HG03520 (cell line): ENCODE data around the gene ITSN1.

ENCODE experiments used
- ATAC-seq: cut with Tn5 transposase; IDR thresholded peaks from one replicate; pipeline ENCODE4 v1.9.1; 2021; ENCODE audit warnings: mild to moderate bottlenecking, moderate library complexity; ENCODE audit not compliant: unreplicated experiment

Gene ITSN1

GRCh38 chr21:33881689-33882440 lies 239.6 kb downstream of the ITSN1 start:
- no peak for ATAC-seq

DNA sequence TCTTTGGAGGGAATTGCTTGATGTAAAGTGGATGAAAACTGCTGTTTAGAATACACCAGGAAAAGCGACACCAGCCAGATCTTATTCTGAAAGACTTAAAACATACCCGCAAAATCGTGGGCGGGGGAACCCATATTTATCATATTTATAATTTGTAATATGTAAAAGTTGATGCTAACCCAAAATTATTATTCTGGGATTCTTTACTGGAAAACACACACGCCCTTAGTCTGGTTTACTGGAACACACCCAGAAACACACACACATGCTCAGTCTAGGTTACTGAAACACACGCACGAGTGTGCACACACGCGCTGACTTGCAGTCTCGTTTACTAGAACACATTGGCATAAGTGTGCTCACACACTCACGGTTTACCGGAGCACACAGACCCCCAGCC lies 240.8 kb downstream of the ITSN1 start:
- ATAC-seq: no peak

GRCh38 chr21:33884376-33885171 lies 242.3 kb downstream of the ITSN1 start:
- ATAC-seq: no peak

GRCh38 chr21:33885172-33885514 lies 242.8 kb downstream of the ITSN1 start:
- ATAC-seq: no peak

DNA sequence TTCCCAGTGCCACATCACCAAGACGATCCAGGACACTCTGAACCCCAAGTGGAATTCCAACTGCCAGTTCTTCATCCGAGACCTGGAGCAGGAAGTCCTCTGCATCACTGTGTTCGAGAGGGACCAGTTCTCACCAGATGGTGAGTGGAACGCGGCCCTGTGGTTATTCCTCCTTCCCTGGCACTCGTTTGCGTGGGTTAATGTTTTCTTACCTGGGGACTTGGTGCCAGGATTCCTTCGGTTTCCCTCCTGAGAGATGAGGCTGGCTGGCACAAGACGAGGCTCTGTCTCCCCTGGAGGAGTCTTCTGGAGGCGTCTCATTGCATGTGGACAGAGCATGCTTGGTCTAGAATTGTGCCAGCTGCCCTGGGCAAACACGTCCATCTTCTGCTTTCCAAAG lies 244.0 kb downstream of the ITSN1 start:
- no peak for ATAC-seq

GRCh38 chr21:33890187-33890586 lies 247.9 kb downstream of the ITSN1 start:
- ATAC-seq: no peak

GRCh38 chr21:33892853-33893252 lies 250.6 kb downstream of the ITSN1 start:
- ATAC-seq: no peak

GRCh38 chr21:33893917-33894316 lies 251.6 kb downstream of the ITSN1 start:
- ATAC-seq: no peak

DNA sequence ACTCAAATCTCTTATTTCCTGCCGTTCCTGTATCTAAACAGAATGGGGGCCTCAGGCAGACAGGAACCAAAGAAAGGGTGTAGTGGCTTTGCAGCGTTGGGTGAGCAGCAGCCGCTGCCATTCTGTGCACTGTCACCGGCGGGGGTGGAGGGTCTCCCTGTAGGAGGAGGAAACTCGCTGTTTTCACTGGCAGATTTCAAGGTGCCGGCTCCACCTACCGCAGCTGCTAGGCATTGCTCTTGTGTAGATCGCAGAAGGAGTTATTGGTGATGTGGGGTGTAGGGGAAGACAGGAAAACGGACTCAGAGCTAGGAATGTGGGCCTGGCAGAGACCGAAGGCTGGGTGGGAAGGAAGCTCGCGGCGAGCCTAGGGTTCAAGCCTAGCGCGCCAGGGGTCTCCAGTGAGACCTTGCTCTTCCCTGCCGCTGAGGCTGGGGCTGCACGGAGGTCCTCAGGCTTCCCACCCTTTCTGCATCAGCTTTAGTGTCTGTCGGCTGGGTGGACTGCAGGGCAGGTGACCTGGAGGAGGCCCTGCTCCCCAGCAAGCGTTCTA lies 252.5 kb downstream of the ITSN1 start:
- ATAC-seq: no peak

GRCh38 chr21:33895356-33895755 lies 253.1 kb downstream of the ITSN1 start:
- ATAC-seq: no peak

DNA sequence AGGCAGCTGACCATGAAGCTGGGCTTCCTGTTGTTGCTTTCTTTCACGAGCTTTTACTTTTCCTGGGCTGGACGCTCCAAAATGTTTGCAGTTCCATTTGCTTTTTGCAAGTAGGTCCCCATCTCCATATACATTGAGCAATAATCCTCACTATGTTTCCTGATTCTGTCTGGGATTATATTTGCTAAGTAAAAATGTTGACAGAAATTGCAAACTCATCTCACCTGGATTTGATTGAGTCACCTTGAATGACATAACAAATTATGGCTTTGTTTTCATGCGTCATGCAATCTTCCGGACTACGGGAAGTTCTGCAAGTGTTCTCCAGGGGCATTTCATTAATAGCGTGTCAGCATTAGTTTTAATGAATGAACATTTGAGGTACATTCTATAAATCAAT lies 254.4 kb downstream of the ITSN1 start:
- no peak for ATAC-seq

- no peak for ATAC-seq
These were observed 254.8 kb downstream of the ITSN1 start for GRCh38 chr21:33897098-33897497.

DNA sequence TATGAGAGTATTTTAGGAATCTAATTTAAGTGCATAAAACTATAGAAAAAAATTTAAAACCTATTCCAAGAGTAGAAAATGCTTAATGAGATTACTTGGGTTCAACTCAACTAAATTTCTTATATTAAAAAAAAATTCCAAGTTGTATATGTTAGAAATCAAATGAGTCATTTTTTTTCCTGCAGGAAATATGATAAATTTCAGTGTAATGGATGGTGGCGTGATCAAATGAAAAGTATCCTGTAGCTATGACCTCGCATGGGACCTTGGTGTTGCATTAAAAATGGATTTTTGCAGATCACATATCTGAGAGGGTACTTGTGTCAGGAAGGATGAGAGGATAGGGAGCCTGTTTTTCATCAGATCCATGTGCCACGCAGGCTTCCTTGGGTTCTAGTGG lies 255.4 kb downstream of the ITSN1 start:
- no peak for ATAC-seq

GRCh38 chr21:33898586-33898985 lies 256.3 kb downstream of the ITSN1 start:
- no peak for ATAC-seq

DNA sequence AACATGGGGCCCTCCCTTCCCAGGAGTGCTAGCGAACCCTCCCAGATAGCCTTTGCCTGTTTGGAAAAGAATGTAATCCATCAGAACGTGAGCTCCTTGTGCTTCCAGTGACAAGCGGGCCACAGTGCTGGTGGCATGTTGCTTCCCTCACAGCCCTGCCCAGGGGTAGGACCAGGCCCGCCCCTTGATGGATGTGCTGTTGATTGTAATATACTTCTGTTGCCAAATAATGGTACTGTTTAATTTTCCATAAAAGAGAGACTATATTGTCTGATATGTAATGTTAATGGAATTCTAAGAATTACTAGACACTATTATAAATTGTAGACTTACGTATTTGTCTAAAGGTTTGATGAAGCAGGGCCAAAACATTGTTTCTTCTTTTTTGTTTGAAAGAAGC lies 256.9 kb downstream of the ITSN1 start:
- ATAC-seq: no peak

DNA sequence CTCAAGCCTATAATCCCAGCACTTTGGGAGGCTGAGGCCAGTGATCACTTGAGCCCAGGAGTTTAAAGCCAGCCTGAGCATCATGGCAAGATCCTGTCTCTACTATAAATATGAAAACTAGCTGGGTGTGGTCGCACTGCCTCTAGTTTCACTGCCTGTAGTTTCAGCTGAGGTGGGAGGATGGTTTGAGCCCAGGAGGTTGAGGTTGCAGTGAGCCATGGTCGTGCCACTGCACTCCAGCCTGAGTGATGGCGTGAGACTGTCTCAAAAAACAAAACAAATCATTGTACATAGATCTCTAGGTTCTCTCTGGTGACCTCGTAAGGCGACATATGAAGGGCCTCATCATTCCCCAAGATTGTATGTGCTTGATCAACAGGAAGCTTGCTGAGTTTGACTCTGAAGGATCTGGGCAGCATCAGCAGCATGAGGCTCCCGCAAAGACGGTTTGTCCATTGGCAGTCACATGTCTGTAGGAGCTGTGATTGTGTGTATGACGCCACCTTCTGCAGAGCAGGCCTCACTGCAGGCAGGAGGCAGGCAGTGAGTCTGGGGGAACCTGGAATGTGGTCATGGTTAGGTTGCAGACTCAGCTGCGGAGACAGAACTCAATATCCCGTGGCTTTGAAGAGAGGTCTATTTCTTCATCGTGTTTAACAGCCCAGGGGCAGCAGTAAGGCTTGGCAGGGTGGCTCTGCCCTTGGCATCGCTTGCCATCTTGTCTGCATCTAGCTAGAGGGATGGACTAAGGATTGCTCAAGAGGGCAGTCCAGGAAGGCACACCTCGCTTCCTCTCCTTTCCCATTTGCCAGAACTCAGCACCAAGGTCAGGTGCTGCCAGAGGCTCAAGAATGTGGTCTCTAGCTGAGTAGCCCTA lies 259.3 kb downstream of the ITSN1 start:
- ATAC-seq: no peak

- ATAC-seq: no peak
These were observed 260.0 kb downstream of the ITSN1 start for GRCh38 chr21:33902349-33902748.

DNA sequence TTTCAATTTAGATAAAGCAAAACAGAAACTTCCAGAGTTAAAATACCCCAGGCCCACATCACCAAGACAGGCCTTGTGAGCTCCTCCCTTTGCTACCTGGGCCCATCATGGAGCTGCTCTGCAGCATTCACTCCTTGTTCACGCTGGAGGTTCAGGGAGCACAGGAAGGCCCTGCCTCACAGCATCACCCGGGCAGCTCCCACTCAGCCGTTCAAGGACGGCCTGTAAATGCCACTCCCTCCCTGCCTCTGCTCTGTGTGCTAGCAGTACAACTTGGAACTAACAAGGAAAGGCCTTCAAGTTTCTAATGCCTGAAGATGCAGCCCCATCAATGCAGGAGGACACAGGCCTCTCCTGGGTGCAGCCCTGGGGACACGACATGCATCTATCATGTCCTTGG lies 261.7 kb downstream of the ITSN1 start:
- ATAC-seq: no peak

- no peak for ATAC-seq
These were observed 266.5 kb downstream of the ITSN1 start for GRCh38 chr21:33908760-33909159.

DNA sequence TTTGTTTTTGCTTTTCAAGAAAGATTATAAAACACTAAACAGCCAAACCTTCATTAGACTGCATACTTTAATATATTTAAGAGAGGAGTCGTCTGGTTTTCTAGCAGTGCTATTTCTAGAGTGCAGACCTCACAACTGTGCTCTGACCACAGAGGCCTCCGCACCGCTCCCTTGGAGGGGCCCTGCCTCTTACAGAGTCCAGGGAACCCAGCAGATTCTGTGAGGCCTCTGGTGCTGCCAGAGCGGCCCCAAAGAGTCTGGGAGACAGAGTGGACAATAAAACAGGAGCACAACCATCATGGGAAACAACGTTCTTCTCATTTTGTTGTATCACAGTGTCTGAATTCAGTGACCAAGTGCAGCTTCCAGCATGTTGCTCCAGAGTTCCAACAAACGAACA lies 267.5 kb downstream of the ITSN1 start:
- no peak for ATAC-seq

DNA sequence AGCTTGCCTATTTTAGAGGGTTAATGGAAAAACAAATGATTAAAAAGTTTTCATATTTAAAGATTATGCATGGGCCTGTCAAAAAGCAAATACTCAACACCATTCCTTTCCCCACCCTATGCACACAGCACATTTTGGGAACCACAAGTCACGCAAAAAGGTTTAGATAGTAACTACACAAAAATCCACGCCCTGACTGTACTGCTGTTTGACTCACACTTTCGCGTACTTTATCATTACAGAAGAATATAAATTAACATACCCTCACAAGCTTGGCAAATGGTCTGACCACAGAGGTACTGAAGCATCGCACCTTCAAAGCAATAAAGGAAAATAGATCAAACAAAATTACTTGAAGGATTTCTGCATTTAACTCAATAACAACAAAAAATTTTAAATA lies 271.9 kb downstream of the ITSN1 start:
- ATAC-seq: no peak
